ENCODE results near the gene NBPF3. TPM values are rescaled to one million over a fixed set of nuclear protein-coding genes. Genes with fewer than 3 reads are reported as not detected.
"Not testable (repeated sequence)": the region's sequence is repeated elsewhere in the genome, so short reads cannot be mapped to it uniquely, and the experiment has no call there.

The NBPF3 gene, protein sequence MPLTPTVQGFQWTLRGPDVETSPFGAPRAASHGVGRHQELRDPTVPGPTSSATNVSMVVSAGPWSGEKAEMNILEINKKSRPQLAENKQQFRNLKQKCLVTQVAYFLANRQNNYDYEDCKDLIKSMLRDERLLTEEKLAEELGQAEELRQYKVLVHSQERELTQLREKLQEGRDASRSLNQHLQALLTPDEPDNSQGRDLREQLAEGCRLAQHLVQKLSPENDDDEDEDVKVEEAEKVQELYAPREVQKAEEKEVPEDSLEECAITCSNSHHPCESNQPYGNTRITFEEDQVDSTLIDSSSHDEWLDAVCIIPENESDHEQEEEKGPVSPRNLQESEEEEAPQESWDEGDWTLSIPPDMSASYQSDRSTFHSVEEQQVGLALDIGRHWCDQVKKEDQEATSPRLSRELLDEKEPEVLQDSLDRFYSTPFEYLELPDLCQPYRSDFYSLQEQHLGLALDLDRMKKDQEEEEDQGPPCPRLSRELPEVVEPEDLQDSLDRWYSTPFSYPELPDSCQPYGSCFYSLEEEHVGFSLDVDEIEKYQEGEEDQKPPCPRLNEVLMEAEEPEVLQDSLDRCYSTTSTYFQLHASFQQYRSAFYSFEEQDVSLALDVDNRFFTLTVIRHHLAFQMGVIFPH
- 10 to 100 TPM in 2 of 4 donors, 1 to 10 TPM in 2; 4.4 to 24.8 (median 10.2) TPM for total RNA-seq

DNA sequence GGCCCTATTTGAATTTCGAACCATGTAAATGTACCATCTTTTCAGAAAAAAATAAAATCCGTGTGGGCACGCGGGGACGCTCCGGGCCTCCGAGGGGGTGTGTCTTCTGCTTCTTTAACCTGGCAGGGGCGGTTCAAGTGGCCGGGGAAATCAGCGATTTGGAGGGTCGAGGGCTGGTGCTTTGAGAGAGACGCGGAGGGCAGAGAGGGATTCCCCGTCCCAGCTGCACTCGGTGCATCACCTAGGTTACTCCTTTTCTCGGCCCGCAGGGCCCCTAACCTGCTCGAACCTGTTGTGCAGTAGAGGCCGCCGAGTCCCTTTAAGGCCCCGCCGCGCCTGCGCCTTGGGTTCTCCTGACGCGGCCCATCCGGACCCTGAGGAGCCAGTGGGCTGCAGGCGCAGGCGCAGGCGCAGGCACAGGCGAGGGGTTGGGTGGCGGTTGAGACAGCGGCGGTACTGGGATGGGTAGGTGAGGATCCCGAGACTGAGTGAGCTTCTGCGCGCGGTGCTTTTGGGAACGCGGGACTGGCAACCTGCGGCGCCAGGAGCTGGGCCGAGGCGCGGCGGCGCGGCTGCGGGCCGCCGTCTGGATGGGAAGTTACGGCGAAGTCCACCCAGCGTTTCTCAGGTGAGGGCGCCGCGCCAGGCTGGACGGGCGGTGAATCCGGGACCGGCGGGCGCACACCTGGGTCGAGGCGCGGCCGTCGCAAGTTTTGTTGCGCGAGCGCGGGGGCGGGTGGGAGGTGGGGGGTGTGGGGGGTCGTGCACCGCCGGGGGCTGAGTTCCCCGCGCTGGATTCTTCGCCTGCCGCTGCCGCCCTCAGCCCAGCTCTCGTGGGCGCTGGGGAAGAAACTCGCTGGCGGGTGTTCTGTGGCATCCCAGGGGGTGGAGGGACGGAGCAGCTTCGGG is at the start of gene NBPF3:
NBPF3 (plus strand) TSS at position 417 of the 909 bp plus-strand sequence. CDS start 4,950 bp downstream, outside the sequence.
- Histone ChIP-seq H3K4me1 (peaks cover 0 to 11% (median 0%) of the 10 kb centered on the region in 4 donors), H3K4me3 (peak within 1 kb of the TSS; percentile 60 to 88 (median 72)), H3K9me3 (no peaks in the 10 kb centered on the region), H3K36me3 (no peaks in the 10 kb centered on the region), H3K27ac (peak within 1 kb of the TSS; percentile 40 to 81 (median 70)), H3K27me3 (no peaks in the 10 kb centered on the region)
- peak; percentile 88 to 95 (median 89) for DNase-seq
- peak; percentile 16 to 56 for TF ChIP-seq POLR2A (IDR thresholded peaks at IDR 0.05)
- TF ChIP-seq, protein P1, sequence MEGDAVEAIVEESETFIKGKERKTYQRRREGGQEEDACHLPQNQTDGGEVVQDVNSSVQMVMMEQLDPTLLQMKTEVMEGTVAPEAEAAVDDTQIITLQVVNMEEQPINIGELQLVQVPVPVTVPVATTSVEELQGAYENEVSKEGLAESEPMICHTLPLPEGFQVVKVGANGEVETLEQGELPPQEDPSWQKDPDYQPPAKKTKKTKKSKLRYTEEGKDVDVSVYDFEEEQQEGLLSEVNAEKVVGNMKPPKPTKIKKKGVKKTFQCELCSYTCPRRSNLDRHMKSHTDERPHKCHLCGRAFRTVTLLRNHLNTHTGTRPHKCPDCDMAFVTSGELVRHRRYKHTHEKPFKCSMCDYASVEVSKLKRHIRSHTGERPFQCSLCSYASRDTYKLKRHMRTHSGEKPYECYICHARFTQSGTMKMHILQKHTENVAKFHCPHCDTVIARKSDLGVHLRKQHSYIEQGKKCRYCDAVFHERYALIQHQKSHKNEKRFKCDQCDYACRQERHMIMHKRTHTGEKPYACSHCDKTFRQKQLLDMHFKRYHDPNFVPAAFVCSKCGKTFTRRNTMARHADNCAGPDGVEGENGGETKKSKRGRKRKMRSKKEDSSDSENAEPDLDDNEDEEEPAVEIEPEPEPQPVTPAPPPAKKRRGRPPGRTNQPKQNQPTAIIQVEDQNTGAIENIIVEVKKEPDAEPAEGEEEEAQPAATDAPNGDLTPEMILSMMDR (IDR thresholded peaks at IDR 0.05) = no peak

DNA sequence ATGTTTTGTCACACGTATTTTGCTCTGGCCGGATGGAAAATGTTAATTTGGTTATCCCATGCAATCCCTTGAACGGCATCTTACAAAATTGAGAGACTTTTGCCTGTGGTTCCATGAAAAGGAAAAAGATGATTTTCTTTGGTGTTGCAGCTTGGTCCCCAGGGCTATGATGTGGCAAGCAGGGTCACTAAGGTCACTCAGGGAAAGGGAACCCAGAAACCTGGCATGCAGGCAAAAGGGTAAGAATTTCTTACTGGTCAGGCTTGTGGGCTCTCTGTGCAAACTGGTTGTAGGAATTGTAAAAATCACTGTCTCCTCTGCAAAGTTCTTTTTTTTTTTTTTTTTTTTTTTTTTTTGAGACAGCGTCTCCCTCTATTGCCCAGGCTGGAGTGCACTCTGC is 48.4 kb upstream of the NBPF3 start:
- TF ChIP-seq POLR2A (IDR thresholded peaks at IDR 0.05) = no peak
- TF ChIP-seq, protein P1 (IDR thresholded peaks at IDR 0.05) = no peak
- H3K36me3 ChIP-seq = no peaks in the 10 kb centered on the region
- no peaks in the 10 kb centered on the region for H3K9me3 ChIP-seq
- no peak for DNase-seq
- no peak overlapping the region for H3K27ac ChIP-seq
- H3K4me3 ChIP-seq = no peak overlapping the region
- H3K27me3 ChIP-seq = no peaks in the 10 kb centered on the region
- H3K4me1 ChIP-seq = no peaks in the 10 kb centered on the region

DNA sequence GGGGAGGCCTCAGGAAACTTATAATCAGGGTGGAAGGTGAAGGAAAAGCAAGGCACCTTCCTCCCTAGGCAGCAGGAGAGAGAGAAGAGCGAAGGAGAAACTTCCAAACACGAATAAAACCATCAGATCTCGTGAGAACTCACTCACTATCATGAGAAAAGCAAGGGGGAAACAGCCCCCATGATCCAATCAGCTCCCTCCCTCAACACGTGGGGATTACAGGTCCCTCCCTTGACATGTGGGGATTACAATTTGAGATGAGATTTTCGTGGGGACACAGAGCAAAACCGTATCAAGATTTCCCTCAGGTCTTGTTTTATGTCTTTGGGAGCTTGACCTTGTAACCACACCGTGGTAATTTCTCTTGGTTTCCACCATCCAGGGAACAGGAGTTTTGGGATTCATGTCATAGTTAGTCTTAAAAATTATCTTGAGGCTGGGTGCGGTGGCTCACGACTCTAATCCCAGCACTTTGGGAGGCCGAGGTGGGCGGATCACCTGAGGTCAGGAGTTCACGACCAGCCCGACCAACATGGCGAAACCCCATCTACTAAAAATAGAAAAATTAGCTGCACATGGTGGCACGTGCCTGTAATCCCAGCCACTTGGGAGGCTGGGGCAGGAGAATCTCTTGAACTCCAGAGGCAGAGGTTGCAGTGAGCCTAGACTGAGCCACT is 47.2 kb upstream of the NBPF3 start:
- DNase-seq = no peak
- Histone ChIP-seq H3K36me3 (no peaks in the 10 kb centered on the region), H3K9me3 (no peaks in the 10 kb centered on the region), H3K27ac (no peak overlapping the region), H3K27me3 (no peaks in the 10 kb centered on the region), H3K4me3 (no peak overlapping the region), H3K4me1 (no peaks in the 10 kb centered on the region)
- TF ChIP-seq POLR2A (IDR thresholded peaks at IDR 0.05) = no peak
- TF ChIP-seq, protein P1 (IDR thresholded peaks at IDR 0.05) = no peak

DNA sequence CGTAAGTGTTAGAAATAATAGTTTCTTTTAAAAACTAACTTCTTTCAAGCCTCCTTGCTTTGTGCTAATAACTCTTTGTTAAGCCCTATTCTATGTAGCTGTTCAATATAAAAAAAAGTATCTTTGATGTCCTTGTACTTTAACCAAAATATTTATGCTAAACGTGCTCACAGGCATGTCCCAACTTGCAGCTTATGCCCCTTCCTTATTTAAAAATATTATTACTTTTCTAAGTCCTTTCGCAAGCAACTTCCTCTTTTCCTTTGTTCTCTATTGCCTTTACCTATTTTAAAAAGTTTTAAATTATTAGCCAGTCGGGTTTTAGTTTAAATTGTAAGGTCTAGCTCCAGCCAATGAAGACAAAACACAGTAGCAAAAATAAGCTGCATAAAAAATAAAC is 43.4 kb upstream of the NBPF3 start:
- Histone ChIP-seq H3K27ac (no peak overlapping the region), H3K4me1 (no peaks in the 10 kb centered on the region), H3K4me3 (no peak overlapping the region), H3K9me3 (no peaks in the 10 kb centered on the region), H3K36me3 (no peaks in the 10 kb centered on the region), H3K27me3 (no peaks in the 10 kb centered on the region)
- TF ChIP-seq, protein P1 (IDR thresholded peaks at IDR 0.05) = no peak
- no peak for TF ChIP-seq POLR2A (IDR thresholded peaks at IDR 0.05)
- no peak for DNase-seq

DNA sequence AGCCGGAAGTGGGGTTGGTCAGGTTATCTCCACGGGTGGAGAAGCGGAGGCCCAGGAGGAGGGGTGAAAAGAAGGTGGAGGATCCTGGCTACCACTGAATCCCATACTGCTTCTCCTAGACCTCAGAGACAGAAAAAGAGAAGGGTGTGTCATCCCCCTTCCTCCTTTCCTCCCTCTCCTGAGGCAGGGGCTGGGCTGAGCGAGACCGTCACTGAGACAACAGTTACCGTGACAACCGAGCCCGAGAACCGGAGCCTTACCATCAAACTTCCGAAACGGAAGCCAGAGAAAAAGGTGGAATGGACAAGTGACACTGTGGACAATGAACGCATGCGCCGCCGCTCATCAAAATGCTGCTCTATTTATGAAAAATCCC is 42.1 kb upstream of the NBPF3 start:
- Histone ChIP-seq H3K9me3 (no peaks in the 10 kb centered on the region), H3K4me1 (no peaks in the 10 kb centered on the region), H3K27me3 (no peaks in the 10 kb centered on the region), H3K36me3 (no peaks in the 10 kb centered on the region), H3K27ac (no peak overlapping the region), H3K4me3 (peak overlapping the region in 1 of 4 donors; percentile 14)
- DNase-seq = peak in 2 of 3 donors; percentile 35 to 50
- TF ChIP-seq, protein P1 (IDR thresholded peaks at IDR 0.05) = no peak

DNA sequence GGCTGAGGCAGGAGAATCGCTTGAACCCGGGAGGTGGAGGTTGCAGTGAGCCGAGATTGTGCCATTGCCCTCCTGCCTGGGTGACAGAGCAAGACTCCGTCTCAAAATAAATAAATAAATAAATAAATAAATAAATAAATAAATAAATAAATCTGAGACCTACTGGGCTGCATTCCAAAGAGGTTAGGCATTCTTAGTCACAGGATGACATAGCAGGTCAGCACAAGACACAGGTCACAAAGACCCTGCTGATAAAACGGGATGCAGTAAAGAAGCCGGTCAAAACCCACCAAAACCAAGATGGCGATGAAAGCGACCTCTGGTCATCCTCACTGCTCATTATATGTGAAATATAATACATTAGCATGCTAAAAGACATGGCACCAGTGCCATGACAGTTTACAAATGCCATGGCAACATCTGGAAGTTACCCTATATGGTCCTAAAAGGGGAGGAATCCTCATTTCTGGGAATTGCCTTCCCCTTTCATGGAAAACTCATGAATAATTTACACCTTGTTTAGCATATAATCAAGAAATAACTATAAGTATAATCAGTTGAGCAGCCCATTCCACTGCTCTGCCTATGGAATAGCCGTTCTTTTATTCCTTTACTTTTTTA is 38.1 kb upstream of the NBPF3 start:
- H3K27ac ChIP-seq, H3K27me3 ChIP-seq, H3K36me3 ChIP-seq, H3K4me3 ChIP-seq, H3K9me3 ChIP-seq, H3K4me1 ChIP-seq, DNase-seq: not testable (repeated sequence)
